ENCODE data around the gene NRIP1. TPM values are rescaled to one million over a fixed set of nuclear protein-coding genes. Genes with fewer than 3 reads are reported as not detected.

The NRIP1 gene
- total and polyA plus RNA-seq, 2 of the 13 experiments (the other 11 are each of a cell fraction or from before 2014, with no cell fraction given), result 21.0 to 69.0 TPM

DNA sequence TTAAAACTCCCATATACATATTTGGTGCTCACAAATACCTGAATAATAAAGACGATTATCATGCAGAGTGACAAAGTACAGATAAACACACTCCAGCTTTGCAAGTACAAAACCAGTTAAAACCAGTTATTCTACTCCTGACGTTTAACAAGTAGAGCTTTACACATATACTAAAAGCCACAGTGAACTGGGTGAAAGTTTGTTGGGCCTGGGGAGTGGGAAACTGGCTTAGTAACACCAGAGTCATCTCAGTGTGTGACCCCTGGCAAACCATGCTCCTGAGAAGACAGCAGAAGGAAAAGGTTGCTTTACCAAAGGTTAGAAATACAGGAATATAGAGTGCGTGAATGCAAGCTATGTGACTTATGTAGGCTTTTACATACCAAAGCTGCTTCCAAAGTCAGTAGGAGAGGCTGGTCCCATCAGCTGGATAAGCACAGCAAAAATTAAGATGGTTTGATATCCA lies 148.1 kb downstream of the NRIP1 start (continued):
- TF ChIP-seq SYNCRIP (IDR thresholded peaks at IDR 0.05; ENCODE audit: insufficient read depth, low read depth, low read length) (no peak), YEATS4 (CRISPR knock-in tag; IDR thresholded peaks at IDR 0.05; ENCODE audit: borderline replicate concordance) (no peak), ZNF251 (CRISPR knock-in tag; IDR thresholded peaks at IDR 0.05) (no peak), ZSCAN9 (CRISPR knock-in tag; IDR thresholded peaks at IDR 0.05; ENCODE audit: borderline replicate concordance) (no peak), CC2D1A (CRISPR knock-in tag; IDR thresholded peaks at IDR 0.05) (no peak), HDAC1 (CRISPR knock-in tag; IDR thresholded peaks at IDR 0.05) (no peak), NFYC (CRISPR knock-in tag; IDR thresholded peaks at IDR 0.05) (no peak), ZNF234 (CRISPR knock-in tag; conservative IDR thresholded peaks at IDR 0.05) (no peak)
- TF ChIP-seq, protein P1, sequence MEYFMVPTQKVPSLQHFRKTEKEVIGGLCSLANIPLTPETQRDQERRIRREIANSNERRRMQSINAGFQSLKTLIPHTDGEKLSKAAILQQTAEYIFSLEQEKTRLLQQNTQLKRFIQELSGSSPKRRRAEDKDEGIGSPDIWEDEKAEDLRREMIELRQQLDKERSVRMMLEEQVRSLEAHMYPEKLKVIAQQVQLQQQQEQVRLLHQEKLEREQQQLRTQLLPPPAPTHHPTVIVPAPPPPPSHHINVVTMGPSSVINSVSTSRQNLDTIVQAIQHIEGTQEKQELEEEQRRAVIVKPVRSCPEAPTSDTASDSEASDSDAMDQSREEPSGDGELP (IDR thresholded peaks at IDR 0.05; ENCODE audit: borderline replicate concordance, low read depth), result no peak

DNA sequence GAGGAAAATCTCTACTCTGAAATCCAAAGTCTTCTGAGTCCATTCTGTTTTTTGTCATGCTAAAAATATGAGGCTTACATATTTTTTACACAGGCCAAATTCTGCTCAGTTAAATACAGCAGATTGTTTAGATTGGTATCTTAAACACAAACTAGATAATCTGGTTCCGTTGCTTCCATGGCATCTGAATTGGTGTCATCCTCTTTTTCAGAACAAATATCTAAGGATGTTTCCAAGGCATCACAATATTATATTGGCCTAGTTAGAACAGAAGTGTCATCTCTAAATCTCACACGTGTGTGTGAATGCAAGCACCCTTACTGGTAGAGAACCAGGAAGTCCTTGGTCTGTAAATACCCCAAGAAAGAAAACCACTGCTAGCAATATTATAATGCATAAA lies 151.2 kb downstream of the NRIP1 start:
- no peak overlapping the region for H2AFZ ChIP-seq (ENCODE audit: low read length)
- ChIA-PET CTCF (ENCODE audit: low intra/inter-chr PET ratio, low total read pairs) (no interaction called here), POLR2A (no interaction called here)
- no peaks in the 10 kb centered on the region for H3K79me2 ChIP-seq (ENCODE audit: insufficient read depth, low read length)
- DNase-seq (ENCODE audit: low spot score), result no peak
- H3K9ac ChIP-seq (ENCODE audit: insufficient read depth, low read depth, low read length), result no peak overlapping the region
- H3K4me2 ChIP-seq (ENCODE audit: low read depth, low read length), result no peak overlapping the region
- TF ChIP-seq SNAPC2 (CRISPR knock-in tag; IDR thresholded peaks at IDR 0.05) (no peak), EZH2 (conservative IDR thresholded peaks at IDR 0.05; ENCODE audit: low read depth, low read length) (no peak), RARA (CRISPR knock-in tag; IDR thresholded peaks at IDR 0.05) (no peak), ZNF556 (CRISPR knock-in tag; IDR thresholded peaks at IDR 0.05; ENCODE audit: borderline replicate concordance) (no peak), PHF8 (CRISPR knock-in tag; IDR thresholded peaks at IDR 0.05) (no peak), STAT5B (CRISPR knock-in tag; IDR thresholded peaks at IDR 0.05) (no peak)
- TF ChIP-seq, protein P2, sequence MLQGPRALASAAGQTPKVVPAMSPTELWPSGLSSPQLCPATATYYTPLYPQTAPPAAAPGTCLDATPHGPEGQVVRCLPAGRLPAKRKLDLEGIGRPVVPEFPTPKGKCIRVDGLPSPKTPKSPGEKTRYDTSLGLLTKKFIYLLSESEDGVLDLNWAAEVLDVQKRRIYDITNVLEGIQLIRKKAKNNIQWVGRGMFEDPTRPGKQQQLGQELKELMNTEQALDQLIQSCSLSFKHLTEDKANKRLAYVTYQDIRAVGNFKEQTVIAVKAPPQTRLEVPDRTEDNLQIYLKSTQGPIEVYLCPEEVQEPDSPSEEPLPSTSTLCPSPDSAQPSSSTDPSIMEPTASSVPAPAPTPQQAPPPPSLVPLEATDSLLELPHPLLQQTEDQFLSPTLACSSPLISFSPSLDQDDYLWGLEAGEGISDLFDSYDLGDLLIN (CRISPR knock-in tag; IDR thresholded peaks at IDR 0.05; ENCODE audit: borderline replicate concordance), result no peak
- intact Hi-C loops (cut with micrococcal nuclease; ENCODE audit: unreplicated experiment) (no loop called here), in situ Hi-C loops (cut with HindIII; ENCODE audit: extremely low pct_ligation_motif_present, low pct_unique_long_range_greater_than_20kb) (no loop called here)
- no peak overlapping the region for H3K27ac ChIP-seq (ENCODE audit: extremely low read length, insufficient read depth, low read length)
- H3K36me3 ChIP-seq (replicated peaks in 1 of 2; ENCODE audit: control insufficient read depth in 1 of 2, insufficient read depth in 2 of 2, low read length in 2 of 2), result no peaks in the 10 kb centered on the region
- ATAC-seq, result no peak
- 100% methylated on average over 2 of the region's 2 CpGs for WGBS (ENCODE audit: low lambda C conversion rate)
- H3K4me3 ChIP-seq (replicated peaks in 1 of 3; ENCODE audit: insufficient read depth in 1 of 3, low read depth in 2 of 3, low read length in 3 of 3), result no peak overlapping the region
- FAIRE-seq, result no peak
- H3K9me3 ChIP-seq (ENCODE audit: low read length), result no peaks in the 10 kb centered on the region
- BruUV-seq (replicated peaks), result no TSS peak
- H4K20me1 ChIP-seq (ENCODE audit: insufficient read depth, low read length), result no peaks in the 10 kb centered on the region
- no peaks in the 10 kb centered on the region for H3K27me3 ChIP-seq (ENCODE audit: control insufficient read depth in 1 of 2, insufficient read depth in 2 of 2, low read length in 2 of 2)
- H3K4me1 ChIP-seq (ENCODE audit: insufficient read depth, low read length), result 0 out of 2 replicates have a peak, but pooled peaks cover 11% of the 10 kb centered on the region

Data from HepG2 (cell line).